WERI-Rb-1 (cell line): ENCODE measurements around the gene C4orf50.

Experiments
- DNase-seq: peaks from one replicate; pipeline ENCODE4 v3.0.0-alpha.2; 2020
- H3K27ac ChIP-seq: fragments of 250-450 bp; sonication (Bioruptor Pico); 2 replicates; pipeline ENCODE4 v1.5.1; 2020; ENCODE audit warnings: mild to moderate bottlenecking, moderate library complexity
- H3K27me3 ChIP-seq: fragments of 250-450 bp; sonication (Bioruptor Pico); 2 replicates; pipeline ENCODE4 v1.5.1; 2021; ENCODE audit warnings: mild to moderate bottlenecking, low read depth, moderate library complexity; ENCODE audit not compliant: insufficient read depth, severe bottlenecking
- H3K36me3 ChIP-seq: fragments of 250-450 bp; sonication (Bioruptor Pico); 2 replicates; pipeline ENCODE4 v1.5.1; 2020; ENCODE audit warnings: mild to moderate bottlenecking, moderate library complexity
- H3K4me3 ChIP-seq: 2 replicates; pipeline ENCODE4 v1.5.1; 2011; ENCODE audit warnings: low read depth, mild to moderate bottlenecking, control low read depth, low read length
- H3K9me3 ChIP-seq: fragments of 250-450 bp; sonication (Bioruptor Pico); 2 replicates; pipeline ENCODE4 v1.5.1; 2021; ENCODE audit warnings: mild to moderate bottlenecking, moderate library complexity; ENCODE audit not compliant: severe bottlenecking
- CTCF ChIP-seq: IDR thresholded peaks from 2 replicates; pipeline ENCODE4 v1.5.1; 2011; ENCODE audit warnings: low read depth, mild to moderate bottlenecking, control low read depth, inconsistent platforms, low read length

The C4orf50 gene

GRCh38 chr4:5874811-5875449 lies 143.3 kb downstream of the C4orf50 start:
- H3K27me3 ChIP-seq: no peaks in the 10 kb centered on the region
- DNase-seq: no peak
- H3K4me3 ChIP-seq: no peak overlapping the region
- H3K9me3 ChIP-seq: peaks cover 7% of the 10 kb centered on the region
- no peak overlapping the region for H3K27ac ChIP-seq
- H3K36me3 ChIP-seq: peaks cover 78% of the 10 kb centered on the region
- no peak for TF ChIP-seq CTCF

DNA sequence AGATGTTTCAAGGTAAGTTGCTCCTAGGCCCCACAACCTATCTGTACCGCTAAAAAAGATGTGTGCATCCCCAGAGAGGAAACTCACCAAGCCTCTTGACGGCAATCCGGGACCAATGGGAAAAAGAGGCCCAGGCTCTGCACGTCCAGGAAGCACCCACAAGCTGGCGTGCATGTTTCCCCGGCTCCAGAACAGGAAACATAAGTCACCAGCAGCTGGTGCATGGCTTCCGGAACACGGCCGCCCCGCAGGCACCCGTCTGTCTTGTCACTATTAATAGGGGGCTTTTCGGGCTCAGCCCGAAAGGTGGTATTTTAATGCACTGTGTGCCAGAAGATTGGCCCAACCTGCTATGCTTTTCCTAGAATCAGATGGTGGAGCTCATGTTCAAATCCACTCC lies 147.5 kb downstream of the C4orf50 start:
- no peak for DNase-seq
- no peaks in the 10 kb centered on the region for H3K27me3 ChIP-seq
- peaks cover 86% of the 10 kb centered on the region for H3K36me3 ChIP-seq
- H3K9me3 ChIP-seq: peaks cover 7% of the 10 kb centered on the region
- no peak overlapping the region for H3K27ac ChIP-seq
- H3K4me3 ChIP-seq: no peak overlapping the region
- no peak for TF ChIP-seq CTCF

- Histone ChIP-seq H3K27ac (no peak overlapping the region), H3K27me3 (no peaks in the 10 kb centered on the region), H3K4me3 (no peak overlapping the region), H3K9me3 (peaks cover 7% of the 10 kb centered on the region), H3K36me3 (peaks cover 88% of the 10 kb centered on the region)
- DNase-seq: no peak
- no peak for TF ChIP-seq CTCF
Observed at GRCh38 chr4:5869966-5870619, 148.1 kb downstream of the C4orf50 start.

DNA sequence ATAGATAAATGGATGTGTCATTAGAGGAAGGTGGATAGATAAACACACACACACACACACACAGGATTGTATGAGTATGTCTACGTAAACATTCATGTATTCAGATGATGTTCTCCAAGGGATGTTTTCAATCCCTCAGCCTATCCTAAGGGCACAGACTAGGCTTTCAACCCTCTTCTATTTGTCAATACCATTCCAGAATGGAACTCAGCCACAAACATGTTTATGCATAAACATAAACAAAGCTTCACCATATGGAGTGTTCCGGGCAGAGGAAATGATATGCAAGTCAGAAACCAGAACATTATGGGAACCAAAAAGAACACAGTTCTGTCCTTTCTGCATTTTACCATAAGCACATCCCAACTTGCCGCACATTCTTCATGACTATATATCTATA lies 150.4 kb downstream of the C4orf50 start:
- Histone ChIP-seq H3K36me3 (peaks cover 91% of the 10 kb centered on the region), H3K27me3 (no peaks in the 10 kb centered on the region), H3K4me3 (no peak overlapping the region), H3K9me3 (no peaks in the 10 kb centered on the region), H3K27ac (no peak overlapping the region)
- TF ChIP-seq CTCF: no peak
- no peak for DNase-seq

DNA sequence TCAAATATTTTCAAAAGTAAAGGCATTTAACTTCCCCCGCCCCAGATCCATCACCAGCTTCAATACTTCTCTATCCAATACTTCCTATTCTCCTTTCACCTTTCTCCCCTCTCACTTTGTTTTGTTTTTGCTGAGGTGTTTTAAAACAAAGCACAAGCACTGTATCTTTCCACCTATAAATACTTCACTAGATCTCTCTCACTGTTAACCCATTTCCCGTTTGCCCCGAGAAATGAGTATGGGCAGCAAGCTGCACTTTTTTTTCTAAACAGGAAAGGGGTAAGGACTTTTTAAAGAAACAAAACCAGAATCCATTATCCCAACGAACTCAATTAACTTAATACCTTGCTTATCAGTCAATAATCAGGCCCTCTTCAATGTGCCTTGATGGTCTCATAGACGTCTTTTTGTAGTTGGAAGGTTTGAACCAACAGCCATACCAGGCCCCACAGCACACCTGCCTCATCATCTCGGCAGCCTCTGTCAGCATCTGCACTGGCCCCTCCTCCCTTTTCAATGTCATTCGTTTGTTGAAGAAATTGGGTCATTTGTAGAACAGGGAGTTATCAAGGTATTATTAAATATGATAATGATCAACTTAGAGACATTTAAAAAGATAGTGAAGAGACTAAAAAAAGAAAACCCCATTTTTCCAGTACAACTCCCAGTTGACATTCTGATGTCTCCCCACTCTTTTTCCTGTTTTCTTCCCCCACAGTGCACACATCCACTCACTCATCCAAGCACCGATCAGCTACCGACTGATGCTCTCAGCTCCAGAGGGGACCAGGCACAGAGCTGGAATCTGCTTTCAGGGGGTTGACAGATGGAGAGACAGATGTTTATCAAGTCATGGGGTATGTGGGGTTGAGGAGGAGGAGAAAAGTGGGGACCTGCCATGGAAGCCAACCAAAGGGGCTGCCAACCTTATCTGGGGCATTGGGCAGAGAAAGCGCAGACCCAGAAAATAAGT lies 151.1 kb downstream of the C4orf50 start:
- TF ChIP-seq CTCF: no peak
- Histone ChIP-seq H3K36me3 (peaks cover 91% of the 10 kb centered on the region), H3K4me3 (no peak overlapping the region), H3K27ac (no peak overlapping the region), H3K9me3 (no peaks in the 10 kb centered on the region), H3K27me3 (no peaks in the 10 kb centered on the region)
- DNase-seq: no peak
